Measurements from ENCODE around the gene FAM234A. TPM values are rescaled to one million over a fixed set of nuclear protein-coding genes. Genes with fewer than 3 reads are reported as not detected.
"Not testable (repeated sequence)": the region's sequence is repeated elsewhere in the genome, so short reads cannot be mapped to it uniquely, and the experiment has no call there.

Gene FAM234A
- total RNA-seq = 20.7 TPM

- DNase-seq = peak; percentile 87
Observed at GRCh38 chr16:234468-235305, at the start of gene FAM234A. TSS of gene FAM234A (plus strand) at chr16:234821. CDS start at chr16:254414, 19,593 bp downstream.

- no peak for DNase-seq
Observed at GRCh38 chr16:185213-185612, 49.4 kb upstream of the FAM234A start.

GRCh38 chr16:185691-186090, 48.9 kb upstream of the FAM234A start:
- DNase-seq = no peak

- DNase-seq = no peak
Observed at GRCh38 chr16:187330-187729, 47.3 kb upstream of the FAM234A start.

- no peak for DNase-seq
Observed at GRCh38 chr16:188674-189073, 45.9 kb upstream of the FAM234A start.

GRCh38 chr16:189604-190186, 44.9 kb upstream of the FAM234A start:
- DNase-seq = no peak

- no peak for DNase-seq
Observed at GRCh38 chr16:191831-192230, 42.8 kb upstream of the FAM234A start.

GRCh38 chr16:192686-193085, 41.9 kb upstream of the FAM234A start:
- DNase-seq = no peak

- no peak for DNase-seq
Observed at GRCh38 chr16:193441-193840, 41.2 kb upstream of the FAM234A start.

- DNase-seq = no peak
Observed at GRCh38 chr16:194516-194915, 40.1 kb upstream of the FAM234A start.

GRCh38 chr16:200388-200787, 34.2 kb upstream of the FAM234A start:
- DNase-seq = no peak

- no peak for DNase-seq
Observed at GRCh38 chr16:203246-203645, 31.4 kb upstream of the FAM234A start.

GRCh38 chr16:204046-204445, 30.6 kb upstream of the FAM234A start:
- DNase-seq = not testable (repeated sequence)

- not testable (repeated sequence) for DNase-seq
Observed at GRCh38 chr16:209359-209758, 25.3 kb upstream of the FAM234A start.

GRCh38 chr16:211631-212180, 22.9 kb upstream of the FAM234A start:
- not testable (repeated sequence) for DNase-seq

- DNase-seq = no peak
Observed at GRCh38 chr16:212999-213398, 21.6 kb upstream of the FAM234A start.

GRCh38 chr16:220021-220420, 14.6 kb upstream of the FAM234A start:
- DNase-seq = no peak

GRCh38 chr16:228151-228851, 6.3 kb upstream of the FAM234A start:
- no peak for DNase-seq

GRCh38 chr16:228852-229730, 5.5 kb upstream of the FAM234A start, which contains the start of gene LUC7L:
TSS of gene LUC7L (minus strand) at chr16:229449. CDS start at chr16:229339, 110 bp downstream.
- DNase-seq = peak; percentile 84

- DNase-seq = no peak
Observed at GRCh38 chr16:229731-230281, 4.8 kb upstream of the FAM234A start.

GRCh38 chr16:230351-230750, 4.3 kb upstream of the FAM234A start:
- DNase-seq = not testable (repeated sequence)

Measured in occipital lobe (tissue), 2 donors.